Measurements from ENCODE around the gene APOBEC4.

DNA sequence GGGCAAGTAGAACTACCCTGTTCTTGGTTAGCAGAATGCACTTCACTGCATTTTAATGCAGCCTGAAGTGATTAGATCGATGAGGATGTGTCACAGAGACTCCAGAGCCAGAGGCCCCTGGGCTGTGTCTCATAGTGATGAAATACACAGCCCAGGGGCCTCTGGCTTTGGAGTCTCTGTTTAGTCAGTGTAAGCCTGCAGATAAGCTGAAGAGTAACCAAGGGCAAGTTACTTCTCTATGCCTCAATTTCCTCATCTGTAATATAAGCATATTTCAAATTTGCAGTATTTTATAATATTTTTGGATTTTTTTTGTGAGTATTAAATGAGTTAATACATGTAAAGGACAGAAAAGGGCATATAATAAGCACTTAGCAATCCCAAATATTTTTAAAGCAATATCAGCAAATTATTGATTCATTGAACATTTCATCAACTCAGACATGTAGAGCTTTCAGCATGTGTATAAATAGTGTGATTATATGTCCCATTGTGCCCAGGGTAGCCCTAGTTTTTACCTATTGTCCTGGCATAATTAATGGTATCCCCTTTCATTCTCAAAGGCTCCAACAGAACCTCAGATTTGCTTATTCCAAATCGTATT, 23.6 kb upstream of the APOBEC4 start:
- TF ChIP-seq, protein P1, sequence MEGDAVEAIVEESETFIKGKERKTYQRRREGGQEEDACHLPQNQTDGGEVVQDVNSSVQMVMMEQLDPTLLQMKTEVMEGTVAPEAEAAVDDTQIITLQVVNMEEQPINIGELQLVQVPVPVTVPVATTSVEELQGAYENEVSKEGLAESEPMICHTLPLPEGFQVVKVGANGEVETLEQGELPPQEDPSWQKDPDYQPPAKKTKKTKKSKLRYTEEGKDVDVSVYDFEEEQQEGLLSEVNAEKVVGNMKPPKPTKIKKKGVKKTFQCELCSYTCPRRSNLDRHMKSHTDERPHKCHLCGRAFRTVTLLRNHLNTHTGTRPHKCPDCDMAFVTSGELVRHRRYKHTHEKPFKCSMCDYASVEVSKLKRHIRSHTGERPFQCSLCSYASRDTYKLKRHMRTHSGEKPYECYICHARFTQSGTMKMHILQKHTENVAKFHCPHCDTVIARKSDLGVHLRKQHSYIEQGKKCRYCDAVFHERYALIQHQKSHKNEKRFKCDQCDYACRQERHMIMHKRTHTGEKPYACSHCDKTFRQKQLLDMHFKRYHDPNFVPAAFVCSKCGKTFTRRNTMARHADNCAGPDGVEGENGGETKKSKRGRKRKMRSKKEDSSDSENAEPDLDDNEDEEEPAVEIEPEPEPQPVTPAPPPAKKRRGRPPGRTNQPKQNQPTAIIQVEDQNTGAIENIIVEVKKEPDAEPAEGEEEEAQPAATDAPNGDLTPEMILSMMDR (IDR thresholded peaks at IDR 0.05): no peak
- TF ChIP-seq POLR2A (IDR thresholded peaks at IDR 0.05): no peak
